Lower lobe of right lung (tissue), 2 donors: ENCODE results near the gene LDLRAD4. TPM values are rescaled to one million over a fixed set of nuclear protein-coding genes. Genes with fewer than 3 reads are reported as not detected.

Experiments
- ATAC-seq, 2 donors: fragments of 200-7000 bp; cut with Tn5 transposase; one replicate each; pipeline ENCODE4 v1.9.1; 2020 to 2022; ENCODE audit warnings: mild to moderate bottlenecking in 2 of 2, moderate library complexity in 2 of 2
- DNase-seq: peaks from one replicate; pipeline ENCODE4 v3.0.0-alpha.2; 2020
- H3K27ac ChIP-seq: fragments of 200-600 bp; one replicate; pipeline ENCODE4 v1.8.0; 2022
- H3K27me3 ChIP-seq: fragments of 200-600 bp; one replicate; pipeline ENCODE4 v1.8.0; 2022; ENCODE audit warnings: low read depth
- H3K36me3 ChIP-seq: fragments of 200-600 bp; one replicate; pipeline ENCODE4 v1.8.0; 2022; ENCODE audit warnings: mild to moderate bottlenecking
- H3K4me1 ChIP-seq: fragments of 200-600 bp; one replicate; pipeline ENCODE4 v1.8.0; 2022
- H3K4me3 ChIP-seq: fragments of 200-600 bp; one replicate; pipeline ENCODE4 v1.8.0; 2022; ENCODE audit warnings: mild to moderate bottlenecking
- H3K9me3 ChIP-seq: fragments of 200-600 bp; one replicate; pipeline ENCODE4 v1.8.0; 2022
- CTCF ChIP-seq: fragments of 200-600 bp; IDR thresholded peaks from one replicate; pipeline ENCODE4 v1.8.0; 2022; ENCODE audit warnings: antibody characterized with exemption, mild to moderate bottlenecking
- intact Hi-C: fragments of 100-400 bp; cut with DNase I; formaldehyde crosslinking; loops from one replicate; pipeline ENCODE4 v1.11.0; 2022
- total RNA-seq: library from RNA; stranded (reverse); fragmentation: NEBNext Ultra II Directional; extraction: Animal tissue kit (Norgen Biotek cat#: 25700); gene quantifications from one replicate; pipeline ENCODE4 v1.2.1, GENCODE V29; 2021
- donor health status: DM: no; HTN: yes; CAD: no; lungs with severe emphysema.

Gene LDLRAD4
- total RNA-seq, 1 donor from 2014 or later = 24.6 TPM

- H3K9me3 ChIP-seq = peaks cover 14% of the 10 kb centered on the region
Observed at GRCh38 chr18:13315000-13315399, 96.4 kb downstream of the LDLRAD4 start.

GRCh38 chr18:13316063-13316462 is 97.5 kb downstream of the LDLRAD4 start:
- Histone ChIP-seq H3K36me3 (no peaks in the 10 kb centered on the region), H3K27ac (no peak overlapping the region), H3K9me3 (peaks cover 14% of the 10 kb centered on the region), H3K27me3 (no peaks in the 10 kb centered on the region), H3K4me3 (no peak overlapping the region), H3K4me1 (no peaks in the 10 kb centered on the region)
- TF ChIP-seq CTCF = no peak
- intact Hi-C loops = no loop called here
- DNase-seq = no peak
- ATAC-seq = no peak

More at GRCh38 chr18:13315000-13315399, 96.4 kb downstream of the LDLRAD4 start:
- no peak for ATAC-seq
- Histone ChIP-seq H3K27ac (no peak overlapping the region), H3K4me1 (no peaks in the 10 kb centered on the region), H3K4me3 (no peak overlapping the region), H3K27me3 (no peaks in the 10 kb centered on the region), H3K36me3 (no peaks in the 10 kb centered on the region)
- TF ChIP-seq CTCF = no peak
- intact Hi-C loops = no loop called here
- DNase-seq = no peak

GRCh38 chr18:13317801-13318200 is 99.2 kb downstream of the LDLRAD4 start:
- H3K36me3 ChIP-seq = no peaks in the 10 kb centered on the region
- intact Hi-C loops = no loop called here
- DNase-seq (no peak), ATAC-seq (no peak)
- no peaks in the 10 kb centered on the region for H3K4me1 ChIP-seq
- H3K4me3 ChIP-seq = no peak overlapping the region
- no peak overlapping the region for H3K27ac ChIP-seq
- H3K9me3 ChIP-seq = peaks cover 14% of the 10 kb centered on the region
- no peak for TF ChIP-seq CTCF
- H3K27me3 ChIP-seq = no peaks in the 10 kb centered on the region

- no peaks in the 10 kb centered on the region for H3K27me3 ChIP-seq
- H3K36me3 ChIP-seq = no peaks in the 10 kb centered on the region
- H3K9me3 ChIP-seq = peaks cover 14% of the 10 kb centered on the region
- no peak for DNase-seq
- no peak for ATAC-seq
- no peak overlapping the region for H3K27ac ChIP-seq
- intact Hi-C loops = no loop called here
- no peaks in the 10 kb centered on the region for H3K4me1 ChIP-seq
- H3K4me3 ChIP-seq = no peak overlapping the region
- no peak for TF ChIP-seq CTCF
Observed at GRCh38 chr18:13318731-13319501, 100.4 kb downstream of the LDLRAD4 start.

GRCh38 chr18:13319629-13320028 is 101.1 kb downstream of the LDLRAD4 start:
- Histone ChIP-seq H3K27ac (no peak overlapping the region), H3K9me3 (peaks cover 14% of the 10 kb centered on the region), H3K4me1 (no peaks in the 10 kb centered on the region), H3K4me3 (no peak overlapping the region), H3K36me3 (no peaks in the 10 kb centered on the region), H3K27me3 (no peaks in the 10 kb centered on the region)
- ATAC-seq = no peak
- intact Hi-C loops = no loop called here
- no peak for TF ChIP-seq CTCF
- DNase-seq = no peak
